ENCODE data around the gene SRCIN1.
"Not testable (repeated sequence)": the region's sequence is repeated elsewhere in the genome, so short reads cannot be mapped to it uniquely, and the experiment has no call there.

Gene SRCIN1

GRCh38 chr17:38542286-38542685 lies 63.5 kb downstream of the SRCIN1 start:
- DNase-seq (ENCODE audit: low read depth): no peak

- DNase-seq (ENCODE audit: low read depth): no peak
These were observed 64.5 kb downstream of the SRCIN1 start for GRCh38 chr17:38541281-38541680.

- DNase-seq (ENCODE audit: low read depth): no peak
These were observed 65.2 kb downstream of the SRCIN1 start for GRCh38 chr17:38540514-38541045.

- no peak for DNase-seq (ENCODE audit: low read depth)
These were observed 66.4 kb downstream of the SRCIN1 start for GRCh38 chr17:38539386-38539785.

- DNase-seq (ENCODE audit: low read depth): no peak
These were observed 66.8 kb downstream of the SRCIN1 start for GRCh38 chr17:38538906-38539305.

- no peak for DNase-seq (ENCODE audit: low read depth)
These were observed 69.1 kb downstream of the SRCIN1 start for GRCh38 chr17:38536661-38537060.

GRCh38 chr17:38535886-38536285 lies 69.9 kb downstream of the SRCIN1 start:
- DNase-seq (ENCODE audit: low read depth): no peak

- no peak for DNase-seq (ENCODE audit: low read depth)
These were observed 71.3 kb downstream of the SRCIN1 start for GRCh38 chr17:38534498-38534885.

- DNase-seq (ENCODE audit: low read depth): no peak
These were observed 71.8 kb downstream of the SRCIN1 start for GRCh38 chr17:38533866-38534497.

GRCh38 chr17:38533241-38533640 lies 72.5 kb downstream of the SRCIN1 start:
- DNase-seq (ENCODE audit: low read depth): no peak

- no peak for DNase-seq (ENCODE audit: low read depth)
These were observed 73.3 kb downstream of the SRCIN1 start for GRCh38 chr17:38532451-38532850.

GRCh38 chr17:38531761-38532160 lies 74.0 kb downstream of the SRCIN1 start:
- not testable (repeated sequence) for DNase-seq (ENCODE audit: low read depth)

GRCh38 chr17:38530856-38531255 lies 74.9 kb downstream of the SRCIN1 start:
- not testable (repeated sequence) for DNase-seq (ENCODE audit: low read depth)

GRCh38 chr17:38528141-38528540 lies 77.6 kb downstream of the SRCIN1 start:
- DNase-seq (ENCODE audit: low read depth): not testable (repeated sequence)

GRCh38 chr17:38526526-38526925 lies 79.2 kb downstream of the SRCIN1 start:
- not testable (repeated sequence) for DNase-seq (ENCODE audit: low read depth)

GRCh38 chr17:38512473-38513058 lies 93.2 kb downstream of the SRCIN1 start:
- no peak for DNase-seq (ENCODE audit: low read depth)

GRCh38 chr17:38511150-38512108 lies 94.3 kb downstream of the SRCIN1 start:
- DNase-seq (ENCODE audit: low read depth): no peak

GRCh38 chr17:38510421-38511149 lies 95.2 kb downstream of the SRCIN1 start:
- no peak for DNase-seq (ENCODE audit: low read depth)

- no peak for DNase-seq (ENCODE audit: low read depth)
These were observed 95.9 kb downstream of the SRCIN1 start for GRCh38 chr17:38509772-38510420.

- DNase-seq (ENCODE audit: low read depth): peak; percentile 93
These were observed 96.6 kb downstream of the SRCIN1 start for GRCh38 chr17:38508954-38509771.

GRCh38 chr17:38508570-38508950 lies 97.2 kb downstream of the SRCIN1 start:
- no peak for DNase-seq (ENCODE audit: low read depth)
